Endothelial cell of umbilical vein (primary cell): ENCODE measurements around the gene FGF16.

Source experiments
- CTCF ChIP-seq, 2 donors: IDR thresholded peaks; 1 replicate in 1 of 2; 2 replicates in 1 of 2; pipeline ENCODE4 v1.5.1; 2011; ENCODE audit warnings: low read length in 2 of 2, mild to moderate bottlenecking in 2 of 2, moderate library complexity in 2 of 2, control low read depth in 1 of 2, inconsistent platforms in 1 of 2, low read depth in 1 of 2; ENCODE audit not compliant: insufficient read depth in 1 of 2; ENCODE audit errors: extremely low read depth in 1 of 2
- EZH2 ChIP-seq: IDR thresholded peaks from 2 replicates; pipeline ENCODE4 v1.6.1; 2012; ENCODE audit warnings: borderline replicate concordance, low read depth, mild to moderate bottlenecking, moderate library complexity, low read length, inconsistent platforms; ENCODE audit not compliant: severe bottlenecking

- TF ChIP-seq CTCF (IDR thresholded peaks at IDR 0.05; ENCODE audit: extremely low read depth in 1 of 2, insufficient read depth in 1 of 2, low read depth in 1 of 2, low read length in 2 of 2) = no peak
- no peak for TF ChIP-seq EZH2
These were observed 19.6 kb upstream of the FGF16 start for GRCh38 chrX:77427611-77428010.
